HepG2 (cell line): ENCODE measurements around the gene ZNF490.

Experiments
- HHEX ChIP-seq: IDR thresholded peaks from 2 replicates; pipeline ENCODE4 v1.6.1; 2016; ENCODE audit warnings: control low read depth
- NBN ChIP-seq: fragments of 450-650 bp; conservative IDR thresholded peaks from 2 replicates; pipeline ENCODE4 v1.6.1; 2017
- NR2F6 ChIP-seq, 2 experiments: IDR thresholded peaks; 2 replicates each; pipeline ENCODE4 v1.6.1; 2016; ENCODE audit warnings: antibody characterized with exemption in 1 of 2, mild to moderate bottlenecking in 1 of 2
- RAD51 ChIP-seq: fragments of 450-650 bp; IDR thresholded peaks from 2 replicates; pipeline ENCODE4 v1.6.1; 2016; ENCODE audit warnings: borderline replicate concordance
- SIN3B ChIP-seq: fragments of 150-350 bp; IDR thresholded peaks from 2 replicates; pipeline ENCODE4 v1.6.1; 2014; ENCODE audit warnings: low read length
- ZBTB7A ChIP-seq: sonication (generic); formaldehyde crosslinking; IDR thresholded peaks from 2 replicates; pipeline ENCODE4 v1.8.0; 2022; ENCODE audit warnings: mild to moderate bottlenecking, missing genetic modification reagents
- ZNF550 ChIP-seq: sonication (generic); formaldehyde crosslinking; IDR thresholded peaks from 2 replicates; pipeline ENCODE4 v1.4.0; 2020; ENCODE audit warnings: mild to moderate bottlenecking, missing genetic modification reagents, borderline replicate concordance
- TF ChIP-seq, protein P1 (sequence below): sonication (generic); formaldehyde crosslinking; IDR thresholded peaks from 2 replicates; pipeline ENCODE4 v1.5.0; 2020; ENCODE audit warnings: missing genetic modification reagents
- TF ChIP-seq, protein P2 (sequence below): sonication (generic); formaldehyde crosslinking; IDR thresholded peaks from 2 replicates; pipeline ENCODE4 v1.9.0; 2022; ENCODE audit warnings: low read depth, missing genetic modification reagents
- TF ChIP-seq, protein P3 (sequence below): sonication (generic); formaldehyde crosslinking; IDR thresholded peaks from 2 replicates; pipeline ENCODE4 v1.4.0; 2020; ENCODE audit warnings: missing genetic modification reagents, mild to moderate bottlenecking, borderline replicate concordance

DNA sequence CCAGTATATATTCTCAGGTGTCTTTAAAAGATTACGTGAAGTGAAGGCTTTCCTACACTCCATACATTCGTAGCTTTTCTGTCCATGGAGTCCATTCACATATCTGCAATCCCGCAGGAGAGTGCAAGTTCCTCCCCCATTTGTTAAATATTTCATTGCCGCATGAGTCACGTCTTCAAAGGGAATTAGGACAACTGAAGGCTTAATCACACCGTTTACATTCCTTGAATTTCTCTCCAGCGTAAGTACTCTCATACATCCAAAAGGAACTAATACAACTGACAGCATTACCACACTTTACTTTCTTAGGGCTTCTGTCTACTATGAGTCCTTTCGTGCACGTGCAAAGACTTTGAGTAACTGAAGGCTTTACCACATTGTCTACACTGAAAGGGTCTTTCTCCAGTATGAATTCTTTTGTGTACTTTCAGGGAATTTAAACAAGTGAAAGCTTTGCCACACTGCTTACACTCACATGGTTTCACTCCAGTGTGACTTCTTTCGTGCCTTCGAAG, 30.4 kb downstream of the ZNF490 start:
- TF ChIP-seq RAD51 (no peak), SIN3B (no peak), NR2F6 (IDR thresholded peaks at IDR 0.05) (no peak), NR2F6 (CRISPR knock-in tag; IDR thresholded peaks at IDR 0.05) (no peak), ZBTB7A (CRISPR knock-in tag) (no peak), ZNF550 (CRISPR knock-in tag) (no peak), NBN (no peak), HHEX (no peak)
- TF ChIP-seq, protein P1, sequence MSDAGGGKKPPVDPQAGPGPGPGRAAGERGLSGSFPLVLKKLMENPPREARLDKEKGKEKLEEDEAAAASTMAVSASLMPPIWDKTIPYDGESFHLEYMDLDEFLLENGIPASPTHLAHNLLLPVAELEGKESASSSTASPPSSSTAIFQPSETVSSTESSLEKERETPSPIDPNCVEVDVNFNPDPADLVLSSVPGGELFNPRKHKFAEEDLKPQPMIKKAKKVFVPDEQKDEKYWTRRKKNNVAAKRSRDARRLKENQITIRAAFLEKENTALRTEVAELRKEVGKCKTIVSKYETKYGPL (CRISPR knock-in tag), result no peak
- TF ChIP-seq, protein P2, sequence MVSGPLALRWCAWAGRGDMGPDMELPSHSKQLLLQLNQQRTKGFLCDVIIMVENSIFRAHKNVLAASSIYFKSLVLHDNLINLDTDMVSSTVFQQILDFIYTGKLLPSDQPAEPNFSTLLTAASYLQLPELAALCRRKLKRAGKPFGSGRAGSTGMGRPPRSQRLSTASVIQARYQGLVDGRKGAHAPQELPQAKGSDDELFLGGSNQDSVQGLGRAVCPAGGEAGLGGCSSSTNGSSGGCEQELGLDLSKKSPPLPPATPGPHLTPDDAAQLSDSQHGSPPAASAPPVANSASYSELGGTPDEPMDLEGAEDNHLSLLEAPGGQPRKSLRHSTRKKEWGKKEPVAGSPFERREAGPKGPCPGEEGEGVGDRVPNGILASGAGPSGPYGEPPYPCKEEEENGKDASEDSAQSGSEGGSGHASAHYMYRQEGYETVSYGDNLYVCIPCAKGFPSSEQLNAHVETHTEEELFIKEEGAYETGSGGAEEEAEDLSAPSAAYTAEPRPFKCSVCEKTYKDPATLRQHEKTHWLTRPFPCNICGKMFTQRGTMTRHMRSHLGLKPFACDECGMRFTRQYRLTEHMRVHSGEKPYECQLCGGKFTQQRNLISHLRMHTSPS (CRISPR knock-in tag), result no peak
- TF ChIP-seq, protein P3, sequence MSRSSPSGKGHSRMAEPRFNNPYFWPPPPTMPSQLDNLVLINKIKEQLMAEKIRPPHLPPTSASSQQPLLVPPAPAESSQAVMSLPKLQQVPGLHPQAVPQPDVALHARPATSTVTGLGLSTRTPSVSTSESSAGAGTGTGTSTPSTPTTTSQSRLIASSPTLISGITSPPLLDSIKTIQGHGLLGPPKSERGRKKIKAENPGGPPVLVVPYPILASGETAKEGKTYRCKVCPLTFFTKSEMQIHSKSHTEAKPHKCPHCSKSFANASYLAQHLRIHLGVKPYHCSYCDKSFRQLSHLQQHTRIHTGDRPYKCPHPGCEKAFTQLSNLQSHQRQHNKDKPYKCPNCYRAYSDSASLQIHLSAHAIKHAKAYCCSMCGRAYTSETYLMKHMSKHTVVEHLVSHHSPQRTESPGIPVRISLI (CRISPR knock-in tag), result no peak
